ENCODE data around the gene MACF1.
"Not testable (repeated sequence)": the region's sequence is repeated elsewhere in the genome, so short reads cannot be mapped to it uniquely, and the experiment has no call there.

The MACF1 gene

DNA sequence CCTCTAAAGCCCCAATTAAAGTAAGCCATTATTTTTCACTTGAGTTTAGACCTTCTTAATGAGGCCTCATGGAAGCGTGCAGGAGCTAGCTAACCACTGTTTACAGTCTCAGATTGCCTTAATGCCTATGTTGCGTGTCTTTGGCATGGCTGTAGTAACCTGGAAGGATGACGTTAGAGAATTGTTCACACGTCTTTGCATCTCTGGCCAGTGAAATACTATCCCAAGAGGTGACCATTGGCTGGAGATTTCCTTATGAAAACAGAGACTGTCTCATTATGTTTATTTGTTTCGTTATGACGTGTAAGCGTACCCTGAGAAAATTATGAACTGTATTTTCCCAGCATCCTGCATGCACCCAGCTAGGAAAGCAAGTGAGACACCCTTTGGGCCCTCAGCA is 268.3 kb downstream of the MACF1 start:
- Histone ChIP-seq H3K4me1 (ENCODE audit: low read length) (0 out of 2 replicates have a peak, but pooled peaks cover 5% of the 10 kb centered on the region), H3K9me2 (replicated peaks; ENCODE audit: insufficient read depth, low read length) (no peaks in the 10 kb centered on the region), H3K27me3 (replicated peaks; ENCODE audit: insufficient read depth, low read length) (no peaks in the 10 kb centered on the region), H3K9ac (ENCODE audit: low read length) (no peak overlapping the region), H3K27ac (ENCODE audit: low read length) (no peak overlapping the region), H3K79me2 (ENCODE audit: low read length) (no peaks in the 10 kb centered on the region), H2AFZ (ENCODE audit: low read length) (no peak overlapping the region), H3K36me3 (replicated peaks; ENCODE audit: insufficient read depth, low read length) (0 out of 2 replicates have a peak, but pooled peaks cover 3% of the 10 kb centered on the region), H3K4me2 (ENCODE audit: low read depth, low read length) (no peak overlapping the region), H3K9me3 (replicated peaks; ENCODE audit: insufficient read depth, low read length) (no peaks in the 10 kb centered on the region), H3F3A (ENCODE audit: insufficient read depth, low read length) (no peaks in the 10 kb centered on the region), H3K4me3 (ENCODE audit: low read length) (no peak overlapping the region), H4K20me1 (ENCODE audit: insufficient read depth, low read length) (no peaks in the 10 kb centered on the region)
- DNase-seq = no peak
- no peak for TF ChIP-seq EZH2 (optimal IDR thresholded peaks at IDR 0.05; ENCODE audit: low read depth, low read length)
- no peak for TF ChIP-seq EZH2phosphoT487 (IDR thresholded peaks at IDR 0.05; ENCODE audit: low read length)
- TF ChIP-seq, protein P1, sequence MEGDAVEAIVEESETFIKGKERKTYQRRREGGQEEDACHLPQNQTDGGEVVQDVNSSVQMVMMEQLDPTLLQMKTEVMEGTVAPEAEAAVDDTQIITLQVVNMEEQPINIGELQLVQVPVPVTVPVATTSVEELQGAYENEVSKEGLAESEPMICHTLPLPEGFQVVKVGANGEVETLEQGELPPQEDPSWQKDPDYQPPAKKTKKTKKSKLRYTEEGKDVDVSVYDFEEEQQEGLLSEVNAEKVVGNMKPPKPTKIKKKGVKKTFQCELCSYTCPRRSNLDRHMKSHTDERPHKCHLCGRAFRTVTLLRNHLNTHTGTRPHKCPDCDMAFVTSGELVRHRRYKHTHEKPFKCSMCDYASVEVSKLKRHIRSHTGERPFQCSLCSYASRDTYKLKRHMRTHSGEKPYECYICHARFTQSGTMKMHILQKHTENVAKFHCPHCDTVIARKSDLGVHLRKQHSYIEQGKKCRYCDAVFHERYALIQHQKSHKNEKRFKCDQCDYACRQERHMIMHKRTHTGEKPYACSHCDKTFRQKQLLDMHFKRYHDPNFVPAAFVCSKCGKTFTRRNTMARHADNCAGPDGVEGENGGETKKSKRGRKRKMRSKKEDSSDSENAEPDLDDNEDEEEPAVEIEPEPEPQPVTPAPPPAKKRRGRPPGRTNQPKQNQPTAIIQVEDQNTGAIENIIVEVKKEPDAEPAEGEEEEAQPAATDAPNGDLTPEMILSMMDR (IDR thresholded peaks at IDR 0.05; ENCODE audit: low read length) = no peak

- no peak overlapping the region for H3K9ac ChIP-seq (ENCODE audit: low read length)
- H3K4me1 ChIP-seq (ENCODE audit: low read length) = 0 out of 2 replicates have a peak, but pooled peaks cover 5% of the 10 kb centered on the region
- H2AFZ ChIP-seq (ENCODE audit: low read length) = no peak overlapping the region
- H3K9me2 ChIP-seq (replicated peaks; ENCODE audit: insufficient read depth, low read length) = no peaks in the 10 kb centered on the region
- no peak for DNase-seq
- H3K9me3 ChIP-seq (replicated peaks; ENCODE audit: insufficient read depth, low read length) = no peaks in the 10 kb centered on the region
- no peak overlapping the region for H3K27ac ChIP-seq (ENCODE audit: low read length)
- no peak for TF ChIP-seq EZH2 (optimal IDR thresholded peaks at IDR 0.05; ENCODE audit: low read depth, low read length)
- TF ChIP-seq, protein P1 (IDR thresholded peaks at IDR 0.05; ENCODE audit: low read length) = no peak
- no peak for TF ChIP-seq EZH2phosphoT487 (IDR thresholded peaks at IDR 0.05; ENCODE audit: low read length)
- no peaks in the 10 kb centered on the region for H3K27me3 ChIP-seq (replicated peaks; ENCODE audit: insufficient read depth, low read length)
- no peak overlapping the region for H3K4me3 ChIP-seq (ENCODE audit: low read length)
- H3F3A ChIP-seq (ENCODE audit: insufficient read depth, low read length) = no peaks in the 10 kb centered on the region
- H3K36me3 ChIP-seq (replicated peaks; ENCODE audit: insufficient read depth, low read length) = 0 out of 2 replicates have a peak, but pooled peaks cover 3% of the 10 kb centered on the region
- H3K79me2 ChIP-seq (ENCODE audit: low read length) = no peaks in the 10 kb centered on the region
- H3K4me2 ChIP-seq (ENCODE audit: low read depth, low read length) = no peak overlapping the region
- H4K20me1 ChIP-seq (ENCODE audit: insufficient read depth, low read length) = no peaks in the 10 kb centered on the region
Measured at GRCh38 chr1:39473324-39473723, 268.8 kb downstream of the MACF1 start.

GRCh38 chr1:39474810-39475209 is 270.3 kb downstream of the MACF1 start:
- Histone ChIP-seq H3K4me1 (ENCODE audit: low read length) (0 out of 2 replicates have a peak, but pooled peaks cover 5% of the 10 kb centered on the region), H3K27me3 (replicated peaks; ENCODE audit: insufficient read depth, low read length) (no peaks in the 10 kb centered on the region), H3K27ac (ENCODE audit: low read length) (no peak overlapping the region), H3K4me2 (ENCODE audit: low read depth, low read length) (no peak overlapping the region), H2AFZ (ENCODE audit: low read length) (no peak overlapping the region), H4K20me1 (ENCODE audit: insufficient read depth, low read length) (no peaks in the 10 kb centered on the region), H3K9me3 (replicated peaks; ENCODE audit: insufficient read depth, low read length) (no peaks in the 10 kb centered on the region), H3K9ac (ENCODE audit: low read length) (no peak overlapping the region), H3F3A (ENCODE audit: insufficient read depth, low read length) (no peaks in the 10 kb centered on the region), H3K36me3 (replicated peaks; ENCODE audit: insufficient read depth, low read length) (peaks cover 9% of the 10 kb centered on the region; the same call in 1 of the 2 replicates), H3K9me2 (replicated peaks; ENCODE audit: insufficient read depth, low read length) (no peaks in the 10 kb centered on the region), H3K4me3 (ENCODE audit: low read length) (no peak overlapping the region), H3K79me2 (ENCODE audit: low read length) (no peaks in the 10 kb centered on the region)
- no peak for TF ChIP-seq EZH2phosphoT487 (IDR thresholded peaks at IDR 0.05; ENCODE audit: low read length)
- TF ChIP-seq, protein P1 (IDR thresholded peaks at IDR 0.05; ENCODE audit: low read length) = no peak
- no peak for TF ChIP-seq EZH2 (optimal IDR thresholded peaks at IDR 0.05; ENCODE audit: low read depth, low read length)
- no peak for DNase-seq

- not testable (repeated sequence) for H2AFZ ChIP-seq (ENCODE audit: low read length); H4K20me1 ChIP-seq (ENCODE audit: insufficient read depth, low read length); DNase-seq; H3F3A ChIP-seq (ENCODE audit: insufficient read depth, low read length); H3K9me3 ChIP-seq (replicated peaks; ENCODE audit: insufficient read depth, low read length); H3K4me1 ChIP-seq (ENCODE audit: low read length); H3K4me2 ChIP-seq (ENCODE audit: low read depth, low read length); H3K9me2 ChIP-seq (replicated peaks; ENCODE audit: insufficient read depth, low read length); H3K27ac ChIP-seq (ENCODE audit: low read length); H3K79me2 ChIP-seq (ENCODE audit: low read length); H3K4me3 ChIP-seq (ENCODE audit: low read length); H3K9ac ChIP-seq (ENCODE audit: low read length); H3K36me3 ChIP-seq (replicated peaks; ENCODE audit: insufficient read depth, low read length); H3K27me3 ChIP-seq (replicated peaks; ENCODE audit: insufficient read depth, low read length)
Measured at GRCh38 chr1:39475551-39475950, 271.1 kb downstream of the MACF1 start.
